ENCODE results near the gene IRF7.
A peak's percentile ranks its signal among the peaks of the same experiment; 100 is the strongest.

The IRF7 gene

DNA sequence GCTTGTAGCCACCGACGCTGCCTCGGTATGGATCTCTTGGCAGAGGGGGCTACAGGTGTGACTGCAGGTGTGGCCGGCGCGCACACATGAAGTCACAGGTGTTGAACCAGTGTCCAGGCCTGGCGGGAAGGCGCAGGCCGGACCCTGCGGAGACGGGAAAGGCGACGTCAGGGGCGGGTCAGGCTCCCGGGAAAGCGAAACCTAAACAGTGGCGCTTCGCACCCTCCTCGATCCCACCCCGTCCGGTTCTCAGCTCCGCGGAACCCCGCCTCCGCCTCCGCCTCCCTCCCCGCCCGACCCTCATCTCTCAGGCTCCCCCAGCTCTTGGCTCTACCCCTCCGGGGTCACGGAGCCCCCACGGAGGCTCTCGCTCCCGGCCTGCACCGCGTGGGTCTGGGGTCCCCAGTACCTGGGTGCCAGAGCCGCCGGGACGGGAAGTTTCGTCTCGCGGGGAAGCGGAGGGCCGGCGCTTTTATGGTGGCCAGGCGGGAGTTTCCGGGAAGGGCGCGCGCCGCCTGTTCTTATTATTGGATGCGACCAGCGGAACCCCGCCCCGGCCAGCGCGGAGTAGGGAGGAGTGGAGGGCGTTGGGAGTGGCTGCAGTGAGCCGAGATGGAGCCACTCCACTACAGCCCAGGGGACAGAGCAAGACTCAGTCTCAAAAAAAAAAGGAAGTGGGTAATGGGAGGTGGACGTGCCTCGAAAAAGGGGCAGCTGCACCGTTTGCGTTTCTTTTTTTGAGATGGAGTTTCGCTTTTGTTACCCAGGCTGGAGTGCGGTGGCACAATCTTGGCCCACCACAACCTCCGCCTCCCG lies at the start of gene IRF7:
Gene IRF7 (minus strand): TSS at position 447 of the 816 bp plus-strand sequence. CDS start 586 bp downstream, outside the sequence.
- no peak for FAIRE-seq
- DNase-seq (ENCODE audit: insufficient read length, low spot score): no peak
- TF ChIP-seq, protein P1, sequence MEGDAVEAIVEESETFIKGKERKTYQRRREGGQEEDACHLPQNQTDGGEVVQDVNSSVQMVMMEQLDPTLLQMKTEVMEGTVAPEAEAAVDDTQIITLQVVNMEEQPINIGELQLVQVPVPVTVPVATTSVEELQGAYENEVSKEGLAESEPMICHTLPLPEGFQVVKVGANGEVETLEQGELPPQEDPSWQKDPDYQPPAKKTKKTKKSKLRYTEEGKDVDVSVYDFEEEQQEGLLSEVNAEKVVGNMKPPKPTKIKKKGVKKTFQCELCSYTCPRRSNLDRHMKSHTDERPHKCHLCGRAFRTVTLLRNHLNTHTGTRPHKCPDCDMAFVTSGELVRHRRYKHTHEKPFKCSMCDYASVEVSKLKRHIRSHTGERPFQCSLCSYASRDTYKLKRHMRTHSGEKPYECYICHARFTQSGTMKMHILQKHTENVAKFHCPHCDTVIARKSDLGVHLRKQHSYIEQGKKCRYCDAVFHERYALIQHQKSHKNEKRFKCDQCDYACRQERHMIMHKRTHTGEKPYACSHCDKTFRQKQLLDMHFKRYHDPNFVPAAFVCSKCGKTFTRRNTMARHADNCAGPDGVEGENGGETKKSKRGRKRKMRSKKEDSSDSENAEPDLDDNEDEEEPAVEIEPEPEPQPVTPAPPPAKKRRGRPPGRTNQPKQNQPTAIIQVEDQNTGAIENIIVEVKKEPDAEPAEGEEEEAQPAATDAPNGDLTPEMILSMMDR (IDR thresholded peaks at IDR 0.05; ENCODE audit: insufficient read depth, missing control alignments): no peak

DNA sequence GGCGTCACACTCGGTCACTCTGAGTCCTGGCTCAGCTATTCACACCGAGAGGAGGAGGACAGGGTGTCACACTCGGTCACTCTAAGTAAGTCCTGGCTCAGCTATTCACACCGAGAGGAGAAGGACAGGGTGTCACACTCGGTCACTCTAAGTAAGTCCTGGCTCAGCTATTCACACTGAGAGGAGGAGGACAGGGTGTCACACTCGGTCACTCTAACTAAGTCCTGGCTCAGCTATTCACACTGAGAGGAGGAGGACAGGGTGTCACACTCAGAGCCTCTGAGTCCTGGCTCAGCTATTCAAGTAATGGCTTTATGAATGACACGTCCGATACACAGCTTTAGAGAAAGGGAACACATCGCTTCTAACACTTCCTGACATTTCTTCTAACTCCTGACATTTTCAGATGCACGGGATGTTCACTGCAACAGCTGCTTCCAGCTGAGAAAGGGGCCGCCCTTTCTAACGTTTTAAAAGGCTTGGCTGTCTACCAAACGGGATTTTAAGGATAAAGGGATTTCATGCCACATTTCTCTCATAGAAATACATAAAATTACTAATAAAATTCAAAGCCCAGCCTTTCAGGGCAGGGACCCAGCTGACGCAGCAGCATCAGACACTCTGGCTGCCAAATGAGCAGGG lies 49.4 kb upstream of the IRF7 start:
- FAIRE-seq (no peak), DNase-seq (ENCODE audit: insufficient read length, low spot score) (no peak)
- TF ChIP-seq, protein P1 (IDR thresholded peaks at IDR 0.05; ENCODE audit: insufficient read depth, missing control alignments): no peak

DNA sequence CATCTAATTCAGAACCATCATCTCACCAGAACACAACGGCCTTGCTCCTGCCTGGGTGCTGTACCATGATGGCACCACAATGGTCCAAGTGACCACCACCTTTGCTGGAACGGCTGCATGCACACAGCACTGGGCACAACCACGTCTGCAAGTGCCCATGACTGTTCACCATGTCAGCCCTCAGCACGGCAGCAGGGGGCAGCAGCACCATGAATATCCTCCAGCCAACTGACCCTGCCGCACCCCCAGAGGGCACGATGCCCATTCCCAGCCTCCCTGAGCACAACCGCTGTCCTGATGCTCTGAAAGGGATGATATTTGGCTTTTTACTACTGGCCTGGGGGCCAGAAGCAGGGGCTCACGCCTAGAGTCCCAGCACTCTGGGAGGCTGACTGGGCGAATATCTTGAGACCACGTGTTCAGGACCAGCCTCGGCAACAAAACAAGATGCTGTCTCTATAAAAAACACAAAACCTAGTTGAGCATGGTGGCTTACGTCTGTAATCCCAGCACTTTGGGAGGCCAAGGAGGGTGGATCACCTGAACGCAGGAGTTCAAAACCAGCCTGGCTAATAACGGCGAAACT lies 47.0 kb upstream of the IRF7 start:
- FAIRE-seq (no peak), DNase-seq (ENCODE audit: insufficient read length, low spot score) (no peak)
- TF ChIP-seq, protein P1 (IDR thresholded peaks at IDR 0.05; ENCODE audit: insufficient read depth, missing control alignments): peak; percentile 51

DNA sequence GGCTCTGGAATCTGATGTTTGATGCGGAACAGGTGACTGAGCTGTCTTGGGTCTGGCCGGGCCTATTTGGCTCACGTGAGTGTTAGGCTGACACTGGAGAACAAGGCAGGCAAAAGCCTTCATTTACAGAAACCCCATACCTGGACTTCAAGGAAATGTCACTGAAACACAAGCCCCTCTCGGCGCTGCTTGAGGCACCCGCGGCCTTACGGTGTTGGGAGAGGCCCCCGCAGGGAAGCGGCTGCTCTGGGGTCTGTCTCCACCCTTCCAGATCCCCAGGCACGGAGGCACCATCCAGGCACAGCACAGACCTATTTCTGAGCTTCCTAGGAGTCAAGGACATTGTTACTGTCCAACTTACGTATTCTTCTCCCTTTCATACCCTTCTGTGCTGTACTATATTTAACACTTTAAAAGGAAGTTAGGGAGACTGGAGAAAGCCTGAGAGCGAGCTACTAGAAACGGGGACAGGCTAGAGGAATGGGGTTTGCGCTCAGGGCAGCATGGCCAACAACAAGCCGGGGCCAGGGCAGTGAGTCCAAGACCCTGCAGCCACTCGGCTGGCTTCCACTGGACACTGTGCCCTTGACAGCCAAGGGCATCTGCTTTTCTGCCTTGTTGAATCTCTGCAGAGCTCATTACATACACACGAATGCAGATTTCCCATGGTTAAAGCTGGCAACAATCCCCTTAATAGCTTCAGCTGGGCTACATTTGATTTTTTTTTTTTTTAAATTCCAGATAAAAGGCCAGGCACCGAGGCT lies 45.1 kb upstream of the IRF7 start:
- FAIRE-seq: no peak
- DNase-seq (ENCODE audit: insufficient read length, low spot score): no peak
- TF ChIP-seq, protein P1 (IDR thresholded peaks at IDR 0.05; ENCODE audit: insufficient read depth, missing control alignments): no peak

DNA sequence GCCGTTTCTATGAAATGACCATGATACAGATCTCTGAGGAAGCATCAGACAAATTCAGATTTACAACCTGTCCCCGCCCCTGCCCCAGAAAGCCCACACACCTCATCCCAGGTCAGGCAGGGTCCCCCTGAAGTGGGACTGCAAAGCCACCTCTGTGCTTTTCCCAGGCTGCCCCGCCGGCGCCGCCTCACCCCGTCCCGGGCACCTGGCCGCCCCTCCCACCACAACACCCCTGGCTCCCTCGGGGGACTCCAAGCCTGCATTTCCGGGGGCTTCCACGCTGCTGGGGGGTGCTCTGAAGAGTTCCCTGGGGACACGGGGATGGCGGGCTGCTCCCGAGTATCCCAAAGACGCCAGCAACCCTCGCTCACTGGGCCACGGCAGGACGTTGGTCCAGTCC lies 44.5 kb upstream of the IRF7 start:
- TF ChIP-seq, protein P1 (IDR thresholded peaks at IDR 0.05; ENCODE audit: insufficient read depth, missing control alignments): no peak
- no peak for FAIRE-seq
- DNase-seq (ENCODE audit: insufficient read length, low spot score): no peak

DNA sequence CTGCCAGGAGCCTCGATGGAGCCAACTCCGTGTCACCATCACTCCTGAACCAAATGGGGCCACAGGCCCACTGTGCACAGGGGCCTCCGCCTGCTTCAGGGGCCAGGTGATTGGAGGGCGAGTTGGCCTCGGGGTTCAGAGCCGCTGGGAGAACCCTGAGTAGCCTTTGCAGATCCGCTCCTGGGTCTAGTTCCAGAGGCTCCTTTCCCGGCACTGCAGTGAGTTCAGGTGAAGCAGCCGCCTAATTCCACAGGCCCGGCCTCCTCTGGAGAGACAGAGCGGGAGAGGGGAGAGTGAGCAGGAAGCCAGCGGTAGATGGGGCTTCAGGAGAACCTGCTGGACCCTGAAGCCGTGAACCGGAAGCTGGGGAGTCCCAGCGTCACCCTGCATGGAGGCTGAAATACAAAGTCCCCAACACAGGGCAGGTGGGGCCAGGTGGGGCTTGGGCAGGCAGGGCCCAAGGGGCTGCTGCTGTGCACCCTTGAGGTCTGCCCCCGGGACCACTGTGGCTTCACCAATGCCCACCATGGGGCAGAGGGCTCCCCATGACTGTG lies 43.9 kb upstream of the IRF7 start:
- TF ChIP-seq, protein P1 (IDR thresholded peaks at IDR 0.05; ENCODE audit: insufficient read depth, missing control alignments): no peak
- FAIRE-seq (no peak), DNase-seq (ENCODE audit: insufficient read length, low spot score) (no peak)
